Measurements from ENCODE around the gene ABCA7.

Gene ABCA7, protein sequence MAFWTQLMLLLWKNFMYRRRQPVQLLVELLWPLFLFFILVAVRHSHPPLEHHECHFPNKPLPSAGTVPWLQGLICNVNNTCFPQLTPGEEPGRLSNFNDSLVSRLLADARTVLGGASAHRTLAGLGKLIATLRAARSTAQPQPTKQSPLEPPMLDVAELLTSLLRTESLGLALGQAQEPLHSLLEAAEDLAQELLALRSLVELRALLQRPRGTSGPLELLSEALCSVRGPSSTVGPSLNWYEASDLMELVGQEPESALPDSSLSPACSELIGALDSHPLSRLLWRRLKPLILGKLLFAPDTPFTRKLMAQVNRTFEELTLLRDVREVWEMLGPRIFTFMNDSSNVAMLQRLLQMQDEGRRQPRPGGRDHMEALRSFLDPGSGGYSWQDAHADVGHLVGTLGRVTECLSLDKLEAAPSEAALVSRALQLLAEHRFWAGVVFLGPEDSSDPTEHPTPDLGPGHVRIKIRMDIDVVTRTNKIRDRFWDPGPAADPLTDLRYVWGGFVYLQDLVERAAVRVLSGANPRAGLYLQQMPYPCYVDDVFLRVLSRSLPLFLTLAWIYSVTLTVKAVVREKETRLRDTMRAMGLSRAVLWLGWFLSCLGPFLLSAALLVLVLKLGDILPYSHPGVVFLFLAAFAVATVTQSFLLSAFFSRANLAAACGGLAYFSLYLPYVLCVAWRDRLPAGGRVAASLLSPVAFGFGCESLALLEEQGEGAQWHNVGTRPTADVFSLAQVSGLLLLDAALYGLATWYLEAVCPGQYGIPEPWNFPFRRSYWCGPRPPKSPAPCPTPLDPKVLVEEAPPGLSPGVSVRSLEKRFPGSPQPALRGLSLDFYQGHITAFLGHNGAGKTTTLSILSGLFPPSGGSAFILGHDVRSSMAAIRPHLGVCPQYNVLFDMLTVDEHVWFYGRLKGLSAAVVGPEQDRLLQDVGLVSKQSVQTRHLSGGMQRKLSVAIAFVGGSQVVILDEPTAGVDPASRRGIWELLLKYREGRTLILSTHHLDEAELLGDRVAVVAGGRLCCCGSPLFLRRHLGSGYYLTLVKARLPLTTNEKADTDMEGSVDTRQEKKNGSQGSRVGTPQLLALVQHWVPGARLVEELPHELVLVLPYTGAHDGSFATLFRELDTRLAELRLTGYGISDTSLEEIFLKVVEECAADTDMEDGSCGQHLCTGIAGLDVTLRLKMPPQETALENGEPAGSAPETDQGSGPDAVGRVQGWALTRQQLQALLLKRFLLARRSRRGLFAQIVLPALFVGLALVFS (N-terminal part only)

GRCh38 chr19:1039646-1040475 is at the start of gene ABCA7:
ABCA7 (plus strand) TSS chr19:1040107; CDS start chr19:1041362, 1,255 bp downstream.
- FAIRE-seq = peak; percentile 39

- no peak for FAIRE-seq
These were observed 49.8 kb upstream of the ABCA7 start for GRCh38 chr19:990119-990571.

GRCh38 chr19:990746-991145 is 49.2 kb upstream of the ABCA7 start:
- FAIRE-seq = no peak

GRCh38 chr19:991174-991931 is 48.6 kb upstream of the ABCA7 start:
- no peak for FAIRE-seq

GRCh38 chr19:991932-992669 is 47.8 kb upstream of the ABCA7 start:
- FAIRE-seq = no peak

DNA sequence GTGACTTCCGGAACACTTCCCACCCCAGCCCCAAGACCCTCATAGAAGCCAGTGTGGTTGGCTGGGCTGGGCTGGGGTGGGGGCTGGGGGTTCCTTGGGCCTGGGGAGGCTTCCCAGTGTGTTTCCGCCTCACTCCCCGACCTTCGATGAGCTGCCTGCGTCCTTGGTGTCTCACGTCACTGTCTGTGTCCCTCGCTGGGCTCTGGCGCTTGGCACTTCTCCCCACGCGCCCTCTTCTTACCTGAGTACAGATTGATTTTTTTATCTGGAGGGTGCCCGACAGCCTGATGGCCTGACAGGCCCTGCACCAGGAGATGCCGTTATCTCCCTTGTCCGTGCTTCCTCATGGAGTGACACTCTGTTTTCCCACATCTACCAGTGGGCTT is 47.2 kb upstream of the ABCA7 start:
- FAIRE-seq = no peak

DNA sequence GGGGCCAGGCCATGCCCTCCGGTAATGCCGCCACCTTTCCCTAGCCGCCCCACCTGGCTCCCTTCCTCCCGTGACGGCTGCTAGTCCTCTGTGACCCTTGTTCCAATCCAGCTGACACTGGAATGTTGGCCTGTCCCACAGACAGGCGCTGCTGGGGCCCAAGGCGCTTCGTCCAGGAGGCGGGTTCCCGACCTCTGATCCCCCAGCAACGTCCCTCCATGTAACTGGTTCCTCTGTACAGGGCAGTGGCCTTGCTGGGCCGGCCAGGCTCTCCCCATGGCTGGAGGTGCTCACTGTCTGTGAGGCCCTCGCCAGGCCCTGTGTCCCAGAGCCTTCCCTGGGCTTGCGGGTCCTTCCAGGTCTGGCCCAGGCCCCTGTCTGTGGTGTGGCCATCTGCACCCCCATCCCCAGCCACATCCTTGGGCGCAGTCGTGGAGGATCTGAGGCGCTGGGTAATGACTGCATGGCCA is 46.5 kb upstream of the ABCA7 start:
- no peak for FAIRE-seq

DNA sequence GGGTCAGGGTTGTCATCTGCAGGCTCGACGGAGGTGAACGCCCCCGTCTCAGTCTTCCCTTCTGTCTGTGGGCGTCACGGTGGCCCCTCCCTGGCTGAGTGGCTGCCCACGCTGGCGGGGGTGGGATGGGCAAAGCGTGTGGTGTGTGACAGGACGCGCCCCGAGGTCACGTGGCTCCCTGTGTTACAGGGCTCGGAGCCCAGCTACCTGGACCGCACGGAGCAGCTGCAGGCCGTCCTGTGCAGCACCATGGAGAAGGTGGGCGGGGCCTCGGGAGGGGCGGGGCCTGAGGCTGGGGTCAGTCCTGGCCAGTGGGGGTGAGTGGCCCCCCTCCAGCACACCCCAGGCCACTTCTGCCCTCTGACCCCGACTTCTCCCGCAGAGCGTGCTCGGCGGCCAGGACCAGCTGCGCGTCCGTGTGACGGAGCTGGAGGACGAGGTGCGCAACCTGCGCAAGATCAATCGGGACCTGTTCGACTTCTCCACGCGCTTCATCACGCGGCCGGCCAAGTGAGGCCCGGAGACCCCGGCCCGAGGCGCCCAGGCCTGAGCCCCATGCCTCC is 46.0 kb upstream of the ABCA7 start:
- no peak for FAIRE-seq

GRCh38 chr19:994516-994915 is 45.4 kb upstream of the ABCA7 start:
- FAIRE-seq = no peak

- FAIRE-seq = no peak
These were observed 44.7 kb upstream of the ABCA7 start for GRCh38 chr19:995051-995827.

DNA sequence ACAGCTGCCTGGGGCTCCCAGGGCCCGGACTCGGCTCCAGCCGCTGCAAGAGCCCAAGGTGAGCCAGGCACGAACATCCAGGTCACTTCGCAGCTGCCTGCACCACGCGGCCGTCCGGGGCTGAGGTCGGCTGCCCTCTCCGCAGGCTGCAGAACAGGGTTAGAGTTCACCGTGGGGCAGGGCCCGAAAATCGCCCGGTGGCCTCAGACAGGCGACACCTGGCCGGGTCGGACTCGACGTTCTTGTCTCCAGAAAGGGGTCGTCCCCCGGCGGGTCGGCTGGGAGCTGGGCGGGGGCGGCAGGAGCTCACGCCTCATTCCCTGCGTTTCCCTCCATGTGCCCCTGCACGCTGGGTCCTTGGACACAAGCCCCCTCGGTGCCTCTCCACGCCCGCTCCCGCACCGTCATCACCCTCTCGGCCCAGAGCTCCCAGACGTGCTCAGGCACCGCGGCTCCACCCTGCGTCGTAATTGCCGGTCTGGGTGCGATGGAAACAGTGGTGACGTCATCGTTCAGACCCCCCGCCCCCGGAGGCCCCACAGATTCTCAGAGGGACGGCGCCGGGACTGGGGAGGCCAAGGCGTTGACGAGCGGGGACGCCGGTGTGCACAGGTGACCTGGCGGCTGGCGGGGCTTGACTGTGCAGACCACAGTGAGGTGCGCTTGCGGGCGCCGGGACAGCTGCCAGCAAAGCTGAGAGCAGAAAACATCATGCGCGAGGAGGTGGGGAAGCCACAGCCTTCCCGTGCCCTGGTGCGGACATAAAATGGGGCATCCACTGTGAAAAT is 43.7 kb upstream of the ABCA7 start:
- FAIRE-seq = no peak

DNA sequence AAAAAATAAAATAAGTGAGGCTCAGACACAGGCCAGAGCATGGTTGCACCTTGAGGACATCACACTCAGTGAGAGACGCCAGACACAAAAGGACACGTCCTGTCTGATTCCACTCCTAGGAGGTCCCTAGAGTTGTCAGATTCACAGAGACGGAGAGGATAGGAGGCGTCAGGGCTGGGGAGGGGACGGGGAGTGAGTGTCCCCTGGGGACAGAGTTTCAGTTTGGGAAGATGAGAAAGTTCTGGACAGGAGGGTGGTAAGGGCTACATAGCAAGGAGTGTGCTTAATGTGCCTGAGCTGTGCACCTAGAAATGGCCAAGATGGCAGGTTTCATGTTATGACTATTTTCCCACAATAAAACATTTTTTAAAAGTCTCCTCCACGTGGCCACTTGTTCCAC is 41.8 kb upstream of the ABCA7 start:
- FAIRE-seq = no peak

DNA sequence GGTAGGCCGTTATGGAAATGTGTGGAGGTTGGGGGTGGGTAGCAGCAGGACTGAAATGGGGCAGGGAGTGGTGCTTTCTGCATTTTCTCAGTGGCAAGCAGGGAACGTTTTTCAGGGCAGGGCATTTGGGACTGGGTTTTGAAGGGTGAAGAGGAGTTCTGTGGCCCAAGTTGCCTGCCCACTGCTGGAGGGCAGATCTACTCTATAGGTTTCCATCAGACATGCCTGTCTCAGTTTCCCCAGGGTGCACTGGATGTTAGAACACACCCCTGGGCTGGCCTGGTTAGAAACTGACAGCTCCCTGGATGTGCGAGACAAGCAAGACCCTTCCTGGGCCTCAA is 40.6 kb upstream of the ABCA7 start:
- FAIRE-seq = no peak

DNA sequence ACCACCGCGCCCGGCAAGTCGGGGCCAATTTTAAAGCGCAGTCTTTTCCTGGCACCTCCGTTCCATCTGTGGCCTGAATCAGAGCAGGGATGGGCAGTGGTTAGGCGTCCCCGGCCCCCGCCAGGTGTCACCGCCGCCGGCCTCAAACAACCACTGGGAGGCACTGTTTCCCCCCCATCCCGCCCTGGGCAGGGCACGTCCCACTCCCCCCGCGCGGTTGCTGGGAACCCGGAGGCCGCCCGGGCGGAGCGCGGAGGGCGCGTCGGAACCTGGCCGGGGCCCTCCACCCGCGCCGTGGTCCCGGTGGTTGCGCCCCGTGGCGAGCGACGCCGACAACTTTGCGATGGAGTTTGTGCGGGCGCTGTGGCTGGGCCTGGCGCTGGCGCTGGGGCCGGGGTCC is 39.8 kb upstream of the ABCA7 start, which contains the start of gene GRIN3B:
GRIN3B (plus strand) TSS at position 325 of the 400 bp plus-strand sequence; CDS start at position 344, 19 bp downstream.
- no peak for FAIRE-seq

GRCh38 chr19:1000591-1001537 is 39.0 kb upstream of the ABCA7 start:
- no peak for FAIRE-seq

GRCh38 chr19:1001538-1002166 is 38.3 kb upstream of the ABCA7 start:
- no peak for FAIRE-seq

DNA sequence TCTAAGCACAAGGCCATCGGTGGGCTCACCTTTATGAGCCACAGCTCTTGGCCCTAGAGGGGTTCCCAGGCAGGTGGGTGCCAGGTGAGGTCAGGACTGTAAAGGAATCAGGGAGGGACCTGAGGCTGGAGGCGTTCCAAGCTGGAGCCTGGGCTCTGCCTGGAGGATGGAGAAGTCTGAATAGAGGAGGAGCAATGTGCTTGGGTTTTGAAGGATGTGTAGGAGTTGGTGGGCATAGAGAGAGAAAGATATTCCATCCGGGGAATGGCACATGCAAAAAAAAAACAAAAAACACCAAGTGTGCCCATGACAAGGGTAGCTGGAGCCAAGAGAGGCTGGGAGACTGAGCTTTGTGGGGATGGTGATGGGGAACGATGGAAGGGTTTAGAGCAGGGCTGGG is 37.3 kb upstream of the ABCA7 start:
- FAIRE-seq = no peak

Data from endometrium (tissue), 2 donors.